SK-N-MC (cell line): ENCODE data around the gene GPC6.

ENCODE experiments used
- EZH2 ChIP-seq: fragments of 200-600 bp; sonication (generic); IDR thresholded peaks from one replicate; pipeline ENCODE4 v1.6.1; 2017; ENCODE audit warnings: antibody characterized with exemption
- POLR2AphosphoS5 ChIP-seq: IDR thresholded peaks from 2 replicates; pipeline ENCODE4 v1.6.1; 2012; ENCODE audit warnings: mild to moderate bottlenecking, low read depth, low read length, borderline replicate concordance

DNA sequence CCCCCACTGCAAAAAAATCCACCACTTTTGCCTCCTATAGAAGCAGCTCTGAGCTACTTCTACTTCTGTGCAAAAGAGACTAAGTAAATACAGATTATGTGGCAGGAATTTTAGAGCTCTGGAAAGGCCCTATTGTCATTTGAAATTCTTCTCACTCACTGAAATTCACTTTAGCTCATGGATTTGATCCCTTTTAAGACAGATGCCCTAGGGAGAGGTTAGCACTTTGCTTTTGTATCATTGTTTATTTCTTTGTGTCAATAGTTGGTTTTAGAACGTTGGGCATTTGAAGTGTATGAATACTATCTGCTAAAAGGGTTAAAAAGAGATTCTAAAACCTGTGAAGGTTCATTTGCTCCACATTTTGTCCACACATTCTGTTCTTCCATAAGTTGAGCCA is 528.7 kb downstream of the GPC6 start:
- TF ChIP-seq POLR2AphosphoS5 (no peak), EZH2 (no peak)
